OCI-LY3 (cell line): ENCODE measurements around the gene TTYH3.

ENCODE experiments used
- H2AFZ ChIP-seq: fragments of 200-600, 300-600 bp; shearing (Covaris generic); 2 replicates; pipeline ENCODE4 v1.6.0; 2014; ENCODE audit warnings: antibody characterized with exemption, low read depth, low read length
- H3K27ac ChIP-seq: fragments of 200-600, 300-600 bp; sonication (generic); 2 replicates; pipeline ENCODE4 v1.5.1; 2014; ENCODE audit warnings: mild to moderate bottlenecking, low read length, moderate library complexity, mixed read lengths
- H3K27me3 ChIP-seq: fragments of 200-600, 300-600 bp; sonication (generic); 2 replicates; pipeline ENCODE4 v1.6.1; 2014; ENCODE audit warnings: low read depth, low read length, mixed read lengths
- H3K36me3 ChIP-seq: fragments of 200-600, 300-600 bp; sonication (generic); replicated peaks from 2 replicates; pipeline ENCODE3; 2014; ENCODE audit warnings: low read depth, low read length, mixed read lengths
- H3K4me1 ChIP-seq: fragments of 300-600, 200-600 bp; sonication (generic); 2 replicates; pipeline ENCODE4 v1.6.1; 2014; ENCODE audit warnings: low read length, mixed read lengths
- H3K4me2 ChIP-seq: fragments of 200-600, 300-600 bp; sonication (generic); 2 replicates; pipeline ENCODE4 v1.6.1; 2014; ENCODE audit warnings: low read length, mixed read lengths
- H3K4me3 ChIP-seq: fragments of 300-600, 200-600 bp; sonication (generic); 2 replicates; pipeline ENCODE4 v1.5.1; 2014; ENCODE audit warnings: antibody characterized with exemption, mild to moderate bottlenecking, low read length, moderate library complexity
- H3K79me2 ChIP-seq: fragments of 300-600, 200-600 bp; shearing (Covaris generic); 2 replicates; pipeline ENCODE4 v1.6.1; 2014; ENCODE audit warnings: mild to moderate bottlenecking, low read length, mixed read lengths
- H3K9ac ChIP-seq: fragments of 300-600, 200-600 bp; shearing (Covaris generic); 2 replicates; pipeline ENCODE4 v1.6.0; 2014; ENCODE audit warnings: mild to moderate bottlenecking, low read length, moderate library complexity
- H3K9me3 ChIP-seq: fragments of 200-600, 300-600 bp; shearing (Covaris generic); 2 replicates; pipeline ENCODE4 v1.6.1; 2014; ENCODE audit warnings: low read length, mixed read lengths; ENCODE audit not compliant: insufficient read depth
- H4K20me1 ChIP-seq: fragments of 200-600, 300-600 bp; sonication (generic); 2 replicates; pipeline ENCODE4 v1.6.1; 2016; ENCODE audit warnings: low read length, mixed read lengths; ENCODE audit not compliant: insufficient read depth
- CTCF ChIP-seq: fragments of 200-600, 300-600 bp; sonication (generic); IDR thresholded peaks from 2 replicates; pipeline ENCODE4 v1.5.1; 2014; ENCODE audit warnings: antibody characterized with exemption, low read length, low read depth
- EZH2phosphoT487 ChIP-seq: fragments of 200-600 bp; shearing (Covaris generic); IDR thresholded peaks from 2 replicates; pipeline ENCODE4 v1.6.1; 2018; ENCODE audit warnings: antibody characterized with exemption, mixed run types, low read depth

TTYH3 gene

GRCh38 chr7:2662273-2663120, 30.7 kb downstream of the TTYH3 start:
- H3K36me3 ChIP-seq = no peaks in the 10 kb centered on the region
- H2AFZ ChIP-seq = no peak overlapping the region
- H3K9ac ChIP-seq = no peak overlapping the region
- TF ChIP-seq EZH2phosphoT487 (no peak), CTCF (no peak)
- no peak overlapping the region for H3K4me2 ChIP-seq
- no peaks in the 10 kb centered on the region for H4K20me1 ChIP-seq
- H3K79me2 ChIP-seq = no peaks in the 10 kb centered on the region
- H3K4me1 ChIP-seq = no peaks in the 10 kb centered on the region
- H3K9me3 ChIP-seq = no peaks in the 10 kb centered on the region
- H3K27me3 ChIP-seq = no peaks in the 10 kb centered on the region; the same call in 1 of the 2 replicates
- no peak overlapping the region for H3K4me3 ChIP-seq
- H3K27ac ChIP-seq = no peak overlapping the region

- no peaks in the 10 kb centered on the region for H3K36me3 ChIP-seq
- no peaks in the 10 kb centered on the region for H3K4me1 ChIP-seq
- H3K79me2 ChIP-seq = no peaks in the 10 kb centered on the region
- no peaks in the 10 kb centered on the region; the same call in 1 of the 2 replicates for H3K27me3 ChIP-seq
- H3K27ac ChIP-seq = no peak overlapping the region
- H3K4me2 ChIP-seq = no peak overlapping the region
- no peaks in the 10 kb centered on the region for H3K9me3 ChIP-seq
- H4K20me1 ChIP-seq = no peaks in the 10 kb centered on the region
- TF ChIP-seq EZH2phosphoT487 (no peak), CTCF (no peak)
- no peak overlapping the region for H3K4me3 ChIP-seq
- no peak overlapping the region for H2AFZ ChIP-seq
- H3K9ac ChIP-seq = no peak overlapping the region
These were observed 31.5 kb downstream of the TTYH3 start for GRCh38 chr7:2663121-2663886.

GRCh38 chr7:2663960-2664359, 32.2 kb downstream of the TTYH3 start:
- no peak overlapping the region for H3K9ac ChIP-seq
- no peak overlapping the region for H3K27ac ChIP-seq
- no peaks in the 10 kb centered on the region for H4K20me1 ChIP-seq

More at GRCh38 chr7:2663960-2664359, 32.2 kb downstream of the TTYH3 start:
- no peaks in the 10 kb centered on the region for H3K36me3 ChIP-seq
- TF ChIP-seq CTCF = no peak
- no peak for TF ChIP-seq EZH2phosphoT487
- no peak overlapping the region for H3K4me3 ChIP-seq
- no peaks in the 10 kb centered on the region for H3K4me1 ChIP-seq
- no peaks in the 10 kb centered on the region for H3K9me3 ChIP-seq
- H3K4me2 ChIP-seq = no peak overlapping the region
- H3K27me3 ChIP-seq = no peaks in the 10 kb centered on the region; the same call in 1 of the 2 replicates
- H2AFZ ChIP-seq = no peak overlapping the region
- no peaks in the 10 kb centered on the region for H3K79me2 ChIP-seq
